Vagina (tissue), 2 donors: ENCODE data around the gene LRFN5. TPM values are rescaled to one million over a fixed set of nuclear protein-coding genes. Genes with fewer than 3 reads are reported as not detected.

Source experiments
- DNase-seq, 2 donors: peaks; one replicate each; pipeline ENCODE4 v3.0.0-alpha.2; 2017; ENCODE audit errors: extremely low spot score in 2 of 2
- H3K27ac ChIP-seq: fragments of 200-600 bp; sonication (generic); one replicate; pipeline ENCODE4 v1.5.1; 2019
- H3K27me3 ChIP-seq: fragments of 200-600 bp; sonication (generic); one replicate; pipeline ENCODE4 v1.5.1; 2019
- H3K36me3 ChIP-seq, 2 donors: fragments of 200-600 bp; sonication (generic); one replicate each; pipeline ENCODE4 v1.5.1; 2017 to 2019
- H3K4me1 ChIP-seq: fragments of 200-600 bp; sonication (generic); one replicate; pipeline ENCODE4 v1.5.1; 2019
- H3K4me3 ChIP-seq, 2 donors: fragments of 200-600 bp; sonication (generic); 1 replicate in 1 of 2; 2 replicates in 1 of 2; pipeline ENCODE4 v1.5.1; 2016 to 2019
- H3K9me3 ChIP-seq: fragments of 200-600 bp; sonication (generic); one replicate; pipeline ENCODE4 v1.5.1; 2019
- POLR2A ChIP-seq, 2 donors: fragments of 450-650 bp; IDR thresholded peaks; one replicate each; pipeline ENCODE4 v1.6.1; 2017; ENCODE audit warnings: antibody characterized with exemption in 2 of 2, mild to moderate bottlenecking in 2 of 2, moderate library complexity in 2 of 2
- POLR2AphosphoS5 ChIP-seq, 2 donors: sonication (generic); formaldehyde crosslinking; IDR thresholded peaks; one replicate each; pipeline ENCODE4 v1.9.0; 2017; ENCODE audit warnings: antibody characterized with exemption in 2 of 2, mild to moderate bottlenecking in 2 of 2, low read depth in 1 of 2; ENCODE audit not compliant: insufficient read depth in 1 of 2
- intact Hi-C: fragments of 100-400 bp; cut with DNase I; formaldehyde crosslinking; loops from one replicate; pipeline ENCODE4 v1.15.1; 2023
- total RNA-seq: library from RNA; depleted of rRNA; stranded (reverse); fragments of >200 nt; gene quantifications from one replicate; pipeline ENCODE4 v1.2.3, GENCODE V29; 2016
- TF ChIP-seq, protein P1 (sequence below), 3 experiments: fragments of 450-650 bp in 2 of 3; fragments of 200-600 bp in 1 of 3; sonication (generic) in 1 of 3; IDR thresholded peaks; one replicate each; pipeline ENCODE4 v1.5.1; 2017 to 2019; ENCODE audit warnings: antibody characterized with exemption in 3 of 3, mild to moderate bottlenecking in 2 of 3, moderate library complexity in 2 of 3

The LRFN5 gene
- total RNA-seq, 1 donor from 2014 or later: 197 TPM

DNA sequence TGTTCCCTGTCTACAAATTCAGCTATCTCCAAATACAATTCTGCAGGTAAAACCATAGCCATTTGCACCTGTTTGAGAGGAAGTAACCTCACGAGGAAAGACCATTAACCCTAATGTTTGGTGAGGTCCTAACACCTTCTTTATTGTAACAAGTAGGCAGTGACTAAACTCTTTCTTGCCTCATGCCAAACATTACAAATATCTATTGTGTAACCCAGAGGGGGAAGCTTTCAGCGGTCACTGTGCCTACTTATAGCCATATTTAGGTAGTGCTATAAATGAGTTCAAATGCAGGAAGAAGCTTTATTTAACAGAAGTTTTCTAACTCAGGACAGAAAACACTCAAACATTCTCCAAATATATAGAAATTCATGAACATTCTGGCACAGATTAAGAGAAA, 252.7 kb downstream of the LRFN5 start:
- H3K4me3 ChIP-seq: no peak overlapping the region
- no peaks in the 10 kb centered on the region for H3K4me1 ChIP-seq
- H3K27ac ChIP-seq: no peak overlapping the region
- H3K36me3 ChIP-seq: no peaks in the 10 kb centered on the region
- intact Hi-C loops: no loop called here
- TF ChIP-seq, protein P1, sequence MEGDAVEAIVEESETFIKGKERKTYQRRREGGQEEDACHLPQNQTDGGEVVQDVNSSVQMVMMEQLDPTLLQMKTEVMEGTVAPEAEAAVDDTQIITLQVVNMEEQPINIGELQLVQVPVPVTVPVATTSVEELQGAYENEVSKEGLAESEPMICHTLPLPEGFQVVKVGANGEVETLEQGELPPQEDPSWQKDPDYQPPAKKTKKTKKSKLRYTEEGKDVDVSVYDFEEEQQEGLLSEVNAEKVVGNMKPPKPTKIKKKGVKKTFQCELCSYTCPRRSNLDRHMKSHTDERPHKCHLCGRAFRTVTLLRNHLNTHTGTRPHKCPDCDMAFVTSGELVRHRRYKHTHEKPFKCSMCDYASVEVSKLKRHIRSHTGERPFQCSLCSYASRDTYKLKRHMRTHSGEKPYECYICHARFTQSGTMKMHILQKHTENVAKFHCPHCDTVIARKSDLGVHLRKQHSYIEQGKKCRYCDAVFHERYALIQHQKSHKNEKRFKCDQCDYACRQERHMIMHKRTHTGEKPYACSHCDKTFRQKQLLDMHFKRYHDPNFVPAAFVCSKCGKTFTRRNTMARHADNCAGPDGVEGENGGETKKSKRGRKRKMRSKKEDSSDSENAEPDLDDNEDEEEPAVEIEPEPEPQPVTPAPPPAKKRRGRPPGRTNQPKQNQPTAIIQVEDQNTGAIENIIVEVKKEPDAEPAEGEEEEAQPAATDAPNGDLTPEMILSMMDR (IDR thresholded peaks at IDR 0.05): no peak
- TF ChIP-seq POLR2AphosphoS5 (IDR thresholded peaks at IDR 0.05; ENCODE audit: insufficient read depth in 1 of 2, low read depth in 1 of 2) (no peak), POLR2A (IDR thresholded peaks at IDR 0.05) (no peak)
- DNase-seq: no peak
- H3K9me3 ChIP-seq: no peaks in the 10 kb centered on the region
- H3K27me3 ChIP-seq: no peaks in the 10 kb centered on the region

DNA sequence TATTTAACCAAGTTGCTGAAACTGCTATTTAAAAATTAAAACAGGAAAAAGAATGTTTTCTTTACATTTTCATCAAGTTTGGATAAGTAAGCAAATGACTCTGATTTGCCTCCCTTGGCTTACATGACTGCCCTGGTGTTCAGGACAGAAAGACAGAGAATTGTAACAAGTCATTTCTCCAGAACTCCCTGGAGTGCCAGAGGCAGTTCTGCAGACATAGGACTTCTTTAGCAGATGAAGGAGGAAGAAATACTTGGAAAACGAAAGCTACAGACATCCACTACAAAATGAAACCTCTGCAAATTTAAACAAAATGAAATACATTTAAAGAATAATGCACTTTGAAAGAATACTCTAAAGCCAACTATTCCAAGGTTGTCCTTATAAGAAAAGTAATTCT, 253.9 kb downstream of the LRFN5 start:
- Histone ChIP-seq H3K27me3 (no peaks in the 10 kb centered on the region), H3K4me1 (no peaks in the 10 kb centered on the region), H3K9me3 (no peaks in the 10 kb centered on the region), H3K27ac (no peak overlapping the region), H3K36me3 (no peaks in the 10 kb centered on the region), H3K4me3 (no peak overlapping the region)
- intact Hi-C loops: no loop called here
- TF ChIP-seq, protein P1 (IDR thresholded peaks at IDR 0.05): no peak
- TF ChIP-seq POLR2A (IDR thresholded peaks at IDR 0.05) (no peak), POLR2AphosphoS5 (IDR thresholded peaks at IDR 0.05; ENCODE audit: insufficient read depth in 1 of 2, low read depth in 1 of 2) (no peak)
- no peak for DNase-seq

DNA sequence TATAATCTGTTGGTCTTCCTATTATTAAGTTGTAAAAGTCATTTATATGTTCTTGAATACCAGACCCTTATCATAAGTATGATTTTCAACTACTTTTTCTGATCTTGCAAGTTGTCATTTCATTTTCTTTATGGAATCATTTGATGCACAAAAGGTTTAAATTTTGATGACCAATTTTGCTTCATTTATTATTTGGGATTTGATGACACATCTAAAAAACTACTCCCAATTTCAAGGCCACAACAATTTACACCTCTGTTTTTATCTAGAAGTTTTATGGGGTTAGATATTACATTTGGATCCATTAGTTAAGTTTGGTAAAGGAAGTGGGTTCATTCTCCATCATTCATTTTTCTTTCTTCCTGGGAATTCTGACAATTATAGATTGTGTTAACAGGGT, 259.2 kb downstream of the LRFN5 start:
- H3K27me3 ChIP-seq: no peaks in the 10 kb centered on the region
- H3K36me3 ChIP-seq: no peaks in the 10 kb centered on the region
- H3K4me1 ChIP-seq: no peaks in the 10 kb centered on the region
- TF ChIP-seq, protein P1 (IDR thresholded peaks at IDR 0.05): no peak
- no peak for TF ChIP-seq POLR2AphosphoS5 (IDR thresholded peaks at IDR 0.05; ENCODE audit: insufficient read depth in 1 of 2, low read depth in 1 of 2)
- no peak for TF ChIP-seq POLR2A (IDR thresholded peaks at IDR 0.05)
- no peak overlapping the region for H3K27ac ChIP-seq
- no peak for DNase-seq
- no peaks in the 10 kb centered on the region for H3K9me3 ChIP-seq
- no peak overlapping the region for H3K4me3 ChIP-seq
- intact Hi-C loops: no loop called here

DNA sequence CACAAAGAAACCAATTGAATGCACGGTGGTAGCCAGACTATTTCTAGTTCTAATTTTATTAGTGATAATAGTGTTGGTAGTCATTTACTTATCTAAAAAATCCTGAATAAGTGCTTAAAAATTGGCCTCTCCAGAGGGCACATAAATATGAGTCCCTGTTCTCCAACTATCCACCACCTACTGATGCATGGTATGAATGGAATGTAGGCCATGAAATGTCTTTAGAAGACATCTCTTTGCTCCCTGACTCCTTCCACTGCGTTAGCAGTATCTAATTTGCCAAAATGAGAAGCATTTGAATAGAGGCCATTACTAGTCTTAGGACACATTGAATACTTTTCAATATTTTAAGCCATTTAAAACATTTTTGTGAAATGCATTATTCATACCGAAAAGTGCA, 261.7 kb downstream of the LRFN5 start:
- H3K4me3 ChIP-seq: no peak overlapping the region
- no peaks in the 10 kb centered on the region for H3K9me3 ChIP-seq
- H3K4me1 ChIP-seq: no peaks in the 10 kb centered on the region
- TF ChIP-seq POLR2A (IDR thresholded peaks at IDR 0.05) (no peak), POLR2AphosphoS5 (IDR thresholded peaks at IDR 0.05; ENCODE audit: insufficient read depth in 1 of 2, low read depth in 1 of 2) (no peak)
- TF ChIP-seq, protein P1 (IDR thresholded peaks at IDR 0.05): no peak
- H3K36me3 ChIP-seq: no peaks in the 10 kb centered on the region
- intact Hi-C loops: no loop called here
- no peaks in the 10 kb centered on the region for H3K27me3 ChIP-seq
- no peak overlapping the region for H3K27ac ChIP-seq
- DNase-seq: no peak

DNA sequence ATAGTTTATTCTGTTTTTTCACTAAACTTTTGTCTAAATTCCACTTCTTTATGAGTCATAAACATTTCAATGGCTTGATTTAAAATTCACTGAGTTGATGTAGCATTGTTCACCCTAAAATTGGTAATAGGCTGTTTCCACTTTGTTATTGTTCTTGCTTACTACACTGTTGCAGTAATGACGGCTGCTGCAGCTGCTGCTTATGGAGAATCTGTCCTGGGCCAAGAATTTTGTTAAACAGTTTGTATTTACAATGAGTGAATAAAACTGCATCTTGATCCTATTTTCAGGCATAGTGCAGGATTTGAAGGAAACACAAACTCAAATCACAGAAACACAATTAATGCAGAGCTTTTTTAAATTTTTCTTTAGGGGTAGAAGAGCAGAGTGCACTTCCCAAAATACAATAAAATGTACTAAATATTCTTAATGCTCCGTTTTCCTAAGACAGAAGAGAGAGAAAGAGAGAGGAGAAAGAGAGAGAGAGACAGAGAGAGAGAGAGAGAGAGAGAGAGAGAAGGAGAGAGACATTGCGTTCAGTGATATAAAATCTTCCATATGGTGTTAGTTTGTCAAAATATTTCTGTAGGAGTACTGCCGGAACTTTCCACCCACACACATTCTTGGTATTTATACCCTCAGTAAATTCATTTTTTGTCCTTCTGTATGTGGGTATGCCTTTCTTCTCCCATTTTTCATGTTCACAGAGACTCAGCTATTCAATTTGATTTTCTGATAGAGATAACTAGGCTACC, 266.4 kb downstream of the LRFN5 start:
- H3K9me3 ChIP-seq: no peaks in the 10 kb centered on the region
- H3K27ac ChIP-seq: no peak overlapping the region
- no peak for DNase-seq
- no peak for TF ChIP-seq POLR2AphosphoS5 (IDR thresholded peaks at IDR 0.05; ENCODE audit: insufficient read depth in 1 of 2, low read depth in 1 of 2)
- TF ChIP-seq, protein P1 (IDR thresholded peaks at IDR 0.05): no peak
- no peak for TF ChIP-seq POLR2A (IDR thresholded peaks at IDR 0.05)
- H3K36me3 ChIP-seq: no peaks in the 10 kb centered on the region
- intact Hi-C loops: no loop called here
- no peaks in the 10 kb centered on the region for H3K4me1 ChIP-seq
- H3K4me3 ChIP-seq: no peak overlapping the region
- H3K27me3 ChIP-seq: no peaks in the 10 kb centered on the region
